NCI-H1092 treated with DMSO at 0.1 percent for 48 hours (cell line): ENCODE data around the gene STRC.
"Not testable (repeated sequence)": the region's sequence is repeated elsewhere in the genome, so short reads cannot be mapped to it uniquely, and the experiment has no call there.

Experiments used
- DNase-seq: peaks from one replicate; lab custom pipeline; 2025; lab: John Stamatoyannopoulos, UW

The STRC gene

GRCh38 chr15:43563793-43564192 lies 54.8 kb downstream of the STRC start:
- DNase-seq: not testable (repeated sequence)

GRCh38 chr15:43562753-43563152 lies 55.8 kb downstream of the STRC start:
- not testable (repeated sequence) for DNase-seq

- no peak for DNase-seq
These were observed 65.6 kb downstream of the STRC start for GRCh38 chr15:43552986-43553385.

GRCh38 chr15:43552256-43552655 lies 66.3 kb downstream of the STRC start:
- DNase-seq: no peak

- DNase-seq: no peak
These were observed 67.9 kb downstream of the STRC start for GRCh38 chr15:43550527-43551363.
